HepG2 (cell line): Measurements from ENCODE around the gene ATP2A3.

ENCODE experiments used
- CAMTA2 ChIP-seq: sonication (generic); formaldehyde crosslinking; IDR thresholded peaks from 2 replicates; pipeline ENCODE4 v1.4.0; 2020; ENCODE audit warnings: mild to moderate bottlenecking, missing genetic modification reagents, borderline replicate concordance
- CREM ChIP-seq, 2 experiments: sonication (generic) in 1 of 2; formaldehyde crosslinking in 1 of 2; IDR thresholded peaks; 2 replicates each; pipeline versions ENCODE4 v1.4.0 to v1.6.1; 2016 to 2020; ENCODE audit warnings: antibody characterized with exemption in 1 of 2, mild to moderate bottlenecking in 1 of 2, missing genetic modification reagents in 1 of 2
- FOXK1 ChIP-seq: sonication (generic); formaldehyde crosslinking; IDR thresholded peaks from 2 replicates; pipeline ENCODE4 v1.4.0; 2020; ENCODE audit warnings: low read depth, missing genetic modification reagents, borderline replicate concordance
- HMGXB4 ChIP-seq, 2 experiments: sonication (generic) in 1 of 2; formaldehyde crosslinking in 1 of 2; IDR thresholded peaks; 2 replicates each; pipeline versions ENCODE4 v1.4.0 to v1.6.1; 2018 to 2020; ENCODE audit warnings: missing genetic modification reagents in 2 of 2, borderline replicate concordance in 1 of 2, low read depth in 1 of 2, mild to moderate bottlenecking in 1 of 2, missing biosample characterization in 1 of 2
- HOXA3 ChIP-seq: sonication (generic); formaldehyde crosslinking; IDR thresholded peaks from 2 replicates; pipeline ENCODE4 v1.5.0; 2020; ENCODE audit warnings: missing genetic modification reagents
- KLF12 ChIP-seq: sonication (generic); formaldehyde crosslinking; IDR thresholded peaks from 2 replicates; pipeline ENCODE4 v1.4.0; 2020; ENCODE audit warnings: missing genetic modification reagents, borderline replicate concordance
- NCOR1 ChIP-seq: fragments of 200-600 bp; sonication (generic); IDR thresholded peaks from 2 replicates; pipeline ENCODE4 v1.7.0; 2017; ENCODE audit warnings: antibody characterized with exemption, low read length, borderline replicate concordance
- POLR2AphosphoS5 ChIP-seq: IDR thresholded peaks from 2 replicates; pipeline ENCODE4 v1.6.1; 2012; ENCODE audit warnings: low read depth, low read length
- SRF ChIP-seq: IDR thresholded peaks from 2 replicates; pipeline ENCODE4 v1.6.1; 2011; ENCODE audit warnings: mild to moderate bottlenecking, low read depth, low read length, moderate library complexity
- TARDBP ChIP-seq: sonication (generic); formaldehyde crosslinking; IDR thresholded peaks from 2 replicates; pipeline ENCODE4 v1.8.0; 2022; ENCODE audit warnings: mild to moderate bottlenecking, missing genetic modification reagents
- ZSCAN20 ChIP-seq: sonication (generic); formaldehyde crosslinking; IDR thresholded peaks from 2 replicates; pipeline ENCODE4 v1.4.0; 2020; ENCODE audit warnings: missing genetic modification reagents, mild to moderate bottlenecking, borderline replicate concordance
- TF ChIP-seq, protein P1 (sequence below): sonication (generic); formaldehyde crosslinking; IDR thresholded peaks from 2 replicates; pipeline ENCODE4 v1.4.0; 2020; ENCODE audit warnings: missing genetic modification reagents

GRCh38 chr17:3903051-3903825 is 61.0 kb downstream of the ATP2A3 start:
- no peak for TF ChIP-seq ZSCAN20 (CRISPR knock-in tag)
- TF ChIP-seq KLF12: no peak
- no peak for TF ChIP-seq TARDBP (CRISPR knock-in tag)
- no peak for TF ChIP-seq CAMTA2 (CRISPR knock-in tag)
- no peak for TF ChIP-seq HOXA3
- no peak for TF ChIP-seq HMGXB4 (CRISPR knock-in tag; IDR thresholded peaks at IDR 0.05; ENCODE audit: borderline replicate concordance in 1 of 2, low read depth in 1 of 2)
- no peak for TF ChIP-seq CREM (IDR thresholded peaks at IDR 0.05)
- TF ChIP-seq CREM (CRISPR knock-in tag; IDR thresholded peaks at IDR 0.05): no peak
- no peak for TF ChIP-seq NCOR1
- no peak for TF ChIP-seq POLR2AphosphoS5
- TF ChIP-seq SRF: no peak
- TF ChIP-seq FOXK1 (CRISPR knock-in tag): no peak
- TF ChIP-seq, protein P1, sequence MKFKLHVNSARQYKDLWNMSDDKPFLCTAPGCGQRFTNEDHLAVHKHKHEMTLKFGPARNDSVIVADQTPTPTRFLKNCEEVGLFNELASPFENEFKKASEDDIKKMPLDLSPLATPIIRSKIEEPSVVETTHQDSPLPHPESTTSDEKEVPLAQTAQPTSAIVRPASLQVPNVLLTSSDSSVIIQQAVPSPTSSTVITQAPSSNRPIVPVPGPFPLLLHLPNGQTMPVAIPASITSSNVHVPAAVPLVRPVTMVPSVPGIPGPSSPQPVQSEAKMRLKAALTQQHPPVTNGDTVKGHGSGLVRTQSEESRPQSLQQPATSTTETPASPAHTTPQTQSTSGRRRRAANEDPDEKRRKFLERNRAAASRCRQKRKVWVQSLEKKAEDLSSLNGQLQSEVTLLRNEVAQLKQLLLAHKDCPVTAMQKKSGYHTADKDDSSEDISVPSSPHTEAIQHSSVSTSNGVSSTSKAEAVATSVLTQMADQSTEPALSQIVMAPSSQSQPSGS: no peak
